Keratinocyte (primary cell): Measurements from ENCODE around the gene MLF2. TPM values are rescaled to one million over a fixed set of nuclear protein-coding genes. Genes with fewer than 3 reads are reported as not detected.

ENCODE experiments used
- DNase-seq: peaks from one replicate; pipeline ENCODE4 v3.0.0-alpha.2; 2011; ENCODE audit warnings: low read depth, missing footprints, low spot score
- FAIRE-seq: peaks from 2 replicates; lab custom pipeline; 2011; peaks lifted over from hg19 to GRCh38; lab: Jason Lieb, UNC
- H2AFZ ChIP-seq: 2 replicates; pipeline ENCODE4 v1.6.0; 2012; ENCODE audit warnings: low read length, control low read depth, inconsistent platforms; ENCODE audit not compliant: control insufficient read depth
- H3K27ac ChIP-seq: 2 replicates; pipeline ENCODE4 v1.5.1; 2011; ENCODE audit warnings: low read length; ENCODE audit not compliant: control insufficient read depth, insufficient read depth
- H3K27me3 ChIP-seq: 3 replicates; pipeline ENCODE4 v1.6.0; 2011; ENCODE audit warnings: low read length; ENCODE audit not compliant: control insufficient read depth, insufficient read depth; ENCODE audit errors: extremely low read depth
- H3K36me3 ChIP-seq, 2 experiments: 2 replicates in 1 of 2; 3 replicates in 1 of 2; pipeline ENCODE4 v1.5.1; 2011; ENCODE audit warnings: low read length in 2 of 2, mild to moderate bottlenecking in 1 of 2; ENCODE audit not compliant: control insufficient read depth in 2 of 2, insufficient read depth in 2 of 2; ENCODE audit errors: extremely low read depth in 1 of 2
- H3K4me1 ChIP-seq: 3 replicates; pipeline ENCODE4 v1.5.1; 2011; ENCODE audit warnings: low read length; ENCODE audit not compliant: control insufficient read depth, insufficient read depth; ENCODE audit errors: extremely low read depth
- H3K4me2 ChIP-seq: 3 replicates; pipeline ENCODE4 v1.6.0; 2011; ENCODE audit warnings: low read depth, low read length; ENCODE audit not compliant: control insufficient read depth, insufficient read depth; ENCODE audit errors: extremely low read depth
- H3K4me3 ChIP-seq, 3 experiments: fragments of 200-600 bp in 1 of 3; sonication (generic) in 1 of 3; 2 replicates in 2 of 3; 3 replicates in 1 of 3; pipeline ENCODE4 v1.5.1; 2011 to 2016; ENCODE audit warnings: low read length in 3 of 3, mild to moderate bottlenecking in 3 of 3, control low read depth in 2 of 3, inconsistent platforms in 1 of 3, low read depth in 1 of 3, mixed read lengths in 1 of 3, mixed run types in 1 of 3, moderate library complexity in 1 of 3; ENCODE audit not compliant: control insufficient read depth in 2 of 3, insufficient read depth in 2 of 3; ENCODE audit errors: extremely low read depth in 1 of 3
- H3K79me2 ChIP-seq: 2 replicates; pipeline ENCODE4 v1.6.0; 2012; ENCODE audit warnings: low read length; ENCODE audit not compliant: control insufficient read depth, insufficient read depth
- H3K9ac ChIP-seq: 3 replicates; pipeline ENCODE4 v1.6.0; 2011; ENCODE audit warnings: low read length; ENCODE audit not compliant: control insufficient read depth, insufficient read depth; ENCODE audit errors: extremely low read depth
- H3K9me1 ChIP-seq: 3 replicates; pipeline ENCODE4 v1.6.0; 2011; ENCODE audit warnings: low read length; ENCODE audit not compliant: control insufficient read depth, insufficient read depth; ENCODE audit errors: extremely low read depth
- H3K9me3 ChIP-seq: 2 replicates; pipeline ENCODE4 v1.5.1; 2012; ENCODE audit warnings: low read depth, low read length; ENCODE audit not compliant: control insufficient read depth
- H4K20me1 ChIP-seq: 3 replicates; pipeline ENCODE4 v1.6.0; 2011; ENCODE audit warnings: low read length; ENCODE audit not compliant: control insufficient read depth, insufficient read depth; ENCODE audit errors: extremely low read depth
- CTCF ChIP-seq, 3 experiments: IDR thresholded peaks in 1 of 3; conservative IDR thresholded peaks in 1 of 3; optimal IDR thresholded peaks in 1 of 3; 2 replicates in 2 of 3; 3 replicates in 1 of 3; pipeline versions ENCODE3 to v1.5.1; 2011; ENCODE audit warnings: low read length in 3 of 3, mild to moderate bottlenecking in 3 of 3, moderate library complexity in 2 of 3, control low read depth in 1 of 3, inconsistent platforms in 1 of 3; ENCODE audit not compliant: insufficient read depth in 2 of 3; ENCODE audit errors: extremely low read depth in 1 of 3
- EZH2 ChIP-seq: IDR thresholded peaks from one replicate; pipeline ENCODE4 v1.6.1; 2012; ENCODE audit warnings: inconsistent platforms, mild to moderate bottlenecking, low read length, moderate library complexity
- dilution Hi-C: fragments of 300-500 bp; cut with MboI; formaldehyde crosslinking; loops from one replicate; pipeline ENCODE4 v1.7.0; 2020; ENCODE audit warnings: low sequenced_read_pairs; ENCODE audit not compliant: extremely low pct_ligation_motif_present
- polyA plus RNA-seq, 5 experiments: library from polyadenylated mRNA; depleted of rRNA in 3 of 5; stranded (reverse) in 3 of 5; stranded (forward) in 1 of 5; unstranded in 1 of 5; fragments of >200 nt; gene quantifications; 1 replicate in 1 of 5; 2 replicates in 3 of 5; 3 replicates in 1 of 5; pipeline versions ENCODE4 v1.2.1 to v1.2.3, GENCODE V29; 2011 to 2012; ENCODE audit warnings: missing spikeins in 2 of 5, low read depth in 1 of 5, low replicate concordance in 1 of 5

MLF2 gene
- polyA plus RNA-seq, 1 donor (not counting 4 experiments of a cell fraction or from before 2014, with no cell fraction given): 317 TPM

- dilution Hi-C loops: no loop called here
- H3K4me2 ChIP-seq: peak overlapping the region; percentile 75
- H3K9me1 ChIP-seq: no peaks in the 10 kb centered on the region
- H3K4me1 ChIP-seq: peaks cover 32% of the 10 kb centered on the region
- H3K4me3 ChIP-seq: peak overlapping the region; percentile 66 to 90 (median 80)
- no peaks in the 10 kb centered on the region for H4K20me1 ChIP-seq
- peak overlapping the region; percentile 80 for H3K9ac ChIP-seq
- H3K36me3 ChIP-seq: peaks cover 4 to 7% of the 10 kb centered on the region in 2 experiments
- no peak for DNase-seq
- no peaks in the 10 kb centered on the region for H3K9me3 ChIP-seq
- peak overlapping the region; percentile 26 for H3K27ac ChIP-seq
- H3K79me2 ChIP-seq: peaks cover 11% of the 10 kb centered on the region
- no peak for TF ChIP-seq EZH2
- TF ChIP-seq CTCF (optimal IDR thresholded peaks at IDR 0.05 in 1 of 3, IDR thresholded peaks at IDR 0.05 in 1 of 3, conservative IDR thresholded peaks at IDR 0.05 in 1 of 3; ENCODE audit: extremely low read depth in 1 of 3, insufficient read depth in 2 of 3, low read length in 3 of 3): no peak
- FAIRE-seq: peak; percentile 5
- H2AFZ ChIP-seq: peak overlapping the region; percentile 63
- peaks cover under 1% of the 10 kb centered on the region for H3K27me3 ChIP-seq
Observed at GRCh38 chr12:6767353-6768319, 14.7 kb upstream of the MLF2 start.

GRCh38 chr12:6766651-6767349, 13.9 kb upstream of the MLF2 start:
- H3K36me3 ChIP-seq: peaks cover 4 to 7% of the 10 kb centered on the region in 2 experiments
- peak overlapping the region; percentile 66 to 90 (median 80) for H3K4me3 ChIP-seq
- peak overlapping the region; percentile 63 for H2AFZ ChIP-seq
- dilution Hi-C loops: no loop called here
- peaks cover 11% of the 10 kb centered on the region for H3K79me2 ChIP-seq
- peak overlapping the region; percentile 80 for H3K9ac ChIP-seq
- H3K9me3 ChIP-seq: no peaks in the 10 kb centered on the region
- DNase-seq: no peak
- FAIRE-seq: no peak
- TF ChIP-seq CTCF (optimal IDR thresholded peaks at IDR 0.05 in 1 of 3, IDR thresholded peaks at IDR 0.05 in 1 of 3, conservative IDR thresholded peaks at IDR 0.05 in 1 of 3; ENCODE audit: extremely low read depth in 1 of 3, insufficient read depth in 2 of 3, low read length in 3 of 3) (peak in 2 of 3 experiments; percentile 72 to 75), EZH2 (no peak)
- peaks cover 32% of the 10 kb centered on the region for H3K4me1 ChIP-seq
- no peaks in the 10 kb centered on the region for H3K27me3 ChIP-seq
- peak overlapping the region; percentile 26 for H3K27ac ChIP-seq
- no peaks in the 10 kb centered on the region for H3K9me1 ChIP-seq
- H4K20me1 ChIP-seq: no peaks in the 10 kb centered on the region
- H3K4me2 ChIP-seq: peak overlapping the region; percentile 75
